HepG2 (cell line): ENCODE data around the gene LITAF. TPM values are rescaled to one million over a fixed set of nuclear protein-coding genes. Genes with fewer than 3 reads are reported as not detected.

Experiments used
- GLI4 ChIP-seq: sonication (generic); formaldehyde crosslinking; IDR thresholded peaks from 2 replicates; pipeline ENCODE4 v1.5.1; 2020; ENCODE audit warnings: missing genetic modification reagents, mild to moderate bottlenecking, moderate library complexity, borderline replicate concordance
- GPN1 ChIP-seq: sonication (generic); formaldehyde crosslinking; IDR thresholded peaks from 2 replicates; pipeline ENCODE4 v1.5.1; 2020; ENCODE audit warnings: missing genetic modification reagents, borderline replicate concordance
- HNF4G ChIP-seq, 2 experiments: sonication (generic) in 1 of 2; formaldehyde crosslinking in 1 of 2; IDR thresholded peaks; 2 replicates each; pipeline versions ENCODE4 v1.4.0 to v1.6.1; 2011 to 2020; ENCODE audit warnings: borderline replicate concordance in 2 of 2, low read depth in 2 of 2, mild to moderate bottlenecking in 2 of 2, low read length in 1 of 2, missing genetic modification reagents in 1 of 2, moderate library complexity in 1 of 2
- HOXA9 ChIP-seq: sonication (generic); formaldehyde crosslinking; IDR thresholded peaks from 2 replicates; pipeline ENCODE4 v1.8.1; 2022; ENCODE audit warnings: missing genetic modification reagents, mild to moderate bottlenecking, moderate library complexity, borderline replicate concordance
- POLR2AphosphoS5 ChIP-seq: IDR thresholded peaks from 2 replicates; pipeline ENCODE4 v1.6.1; 2012; ENCODE audit warnings: low read depth, low read length
- RBFOX2 ChIP-seq: fragments of 200-400 bp; formaldehyde crosslinking; IDR thresholded peaks from 2 replicates; pipeline ENCODE4 v1.6.1; 2017; ENCODE audit warnings: low read depth, mild to moderate bottlenecking, low read length
- TRAFD1 ChIP-seq: sonication (generic); formaldehyde crosslinking; IDR thresholded peaks from 2 replicates; pipeline ENCODE4 v1.5.1; 2020; ENCODE audit warnings: missing genetic modification reagents, mild to moderate bottlenecking, borderline replicate concordance
- ZBTB20 ChIP-seq: sonication (generic); formaldehyde crosslinking; IDR thresholded peaks from 2 replicates; pipeline ENCODE4 v1.8.1; 2023; ENCODE audit warnings: missing genetic modification reagents, low read depth, mild to moderate bottlenecking, borderline replicate concordance
- ZGPAT ChIP-seq: IDR thresholded peaks from 2 replicates; pipeline ENCODE4 v1.6.1; 2016; ENCODE audit warnings: mild to moderate bottlenecking
- ZKSCAN8 ChIP-seq: IDR thresholded peaks from 2 replicates; pipeline ENCODE4 v1.6.1; 2016; ENCODE audit warnings: borderline replicate concordance, missing genetic modification reagents, missing compliant biosample characterization
- ZNF142 ChIP-seq: sonication (generic); formaldehyde crosslinking; IDR thresholded peaks from 2 replicates; pipeline ENCODE4 v1.4.0; 2020; ENCODE audit warnings: missing genetic modification reagents
- ZNF616 ChIP-seq: sonication (generic); formaldehyde crosslinking; IDR thresholded peaks from 2 replicates; pipeline ENCODE4 v1.5.0; 2020; ENCODE audit warnings: low read depth, mild to moderate bottlenecking, missing genetic modification reagents
- ZNF713 ChIP-seq: sonication (generic); formaldehyde crosslinking; IDR thresholded peaks from 2 replicates; pipeline ENCODE4 v1.4.0; 2020; ENCODE audit warnings: mild to moderate bottlenecking, missing genetic modification reagents
- ZNF781 ChIP-seq: sonication (generic); formaldehyde crosslinking; IDR thresholded peaks from 2 replicates; pipeline ENCODE4 v1.5.1; 2020; ENCODE audit warnings: borderline replicate concordance, mild to moderate bottlenecking, missing genetic modification reagents; ENCODE audit errors: not compliant biosample characterization
- ZNF83 ChIP-seq: sonication (generic); formaldehyde crosslinking; IDR thresholded peaks from 2 replicates; pipeline ENCODE4 v1.4.0; 2020; ENCODE audit warnings: missing genetic modification reagents, mild to moderate bottlenecking, borderline replicate concordance
- polyA plus RNA-seq, 8 experiments: library from polyadenylated mRNA; depleted of rRNA in 3 of 8; stranded (reverse) in 7 of 8; unstranded in 1 of 8; fragments of >200 nt; fragmentation: Illumina TruSeq in 4 of 8; extraction: Trizol in 4 of 8; gene quantifications; 2 replicates each; pipeline versions ENCODE4 v1.2.1 to v1.2.3, GENCODE V29; 2011 to 2016; ENCODE audit warnings: low read depth in 4 of 8, missing spikeins in 1 of 8, mixed read lengths in 1 of 8; ENCODE audit not compliant: insufficient read depth in 1 of 8
- total RNA-seq, 5 experiments: library from RNA; depleted of rRNA; stranded (reverse); fragments of >200 nt; fragmentation: Illumina TruSeq; extraction: Trizol; gene quantifications; 2 replicates each; pipeline ENCODE4 v1.2.3, GENCODE V29; 2016; ENCODE audit warnings: low read depth in 1 of 5

The LITAF gene
- total and polyA plus RNA-seq, 2 of the 13 experiments (the other 11 are each of a cell fraction or from before 2014, with no cell fraction given), result 80.1 to 141 TPM

GRCh38 chr16:11585460-11586377, 1.0 kb downstream of the LITAF start (continued):
- 0 out of 2 replicates have a peak, but pooled peaks have one; percentile 53 for TF ChIP-seq ZBTB20 (CRISPR knock-in tag)
- TF ChIP-seq ZNF713 (CRISPR knock-in tag), result 0 out of 2 replicates have a peak, but pooled peaks have one; percentile 17
- peak; percentile 56; the same call in 1 of the 2 replicates for TF ChIP-seq ZNF616 (CRISPR knock-in tag)
- TF ChIP-seq ZKSCAN8 (CRISPR knock-in tag), result no peak
- TF ChIP-seq GLI4 (CRISPR knock-in tag), result peak; percentile 69; the same call in 1 of the 2 replicates
- TF ChIP-seq ZNF781 (CRISPR knock-in tag), result peak; percentile 46
- no peak for TF ChIP-seq RBFOX2
- TF ChIP-seq POLR2AphosphoS5, result peak; percentile 41; the same call in 1 of the 2 replicates
- 0 out of 2 replicates have a peak, but pooled peaks have one; percentile 61 for TF ChIP-seq TRAFD1
- TF ChIP-seq ZNF83 (CRISPR knock-in tag), result peak; percentile 90; the same call in 1 of the 2 replicates
- TF ChIP-seq HOXA9, result no peak
- TF ChIP-seq ZGPAT (CRISPR knock-in tag), result peak; percentile 54; the same call in 1 of the 2 replicates
- no peak for TF ChIP-seq HNF4G (IDR thresholded peaks at IDR 0.05; ENCODE audit: borderline replicate concordance, low read depth, low read length)
- peak; percentile 25; the same call in 1 of the 2 replicates for TF ChIP-seq HNF4G (CRISPR knock-in tag; IDR thresholded peaks at IDR 0.05; ENCODE audit: borderline replicate concordance, low read depth)
- no peak for TF ChIP-seq ZNF142 (CRISPR knock-in tag)
- peak; percentile 90; the same call in 1 of the 2 replicates for TF ChIP-seq GPN1 (CRISPR knock-in tag)
